Lung (tissue), 12 donors: Measurements from ENCODE around the gene MYO1A. TPM values are rescaled to one million over a fixed set of nuclear protein-coding genes. Genes with fewer than 3 reads are reported as not detected.

Experiments
- ATAC-seq: fragments of 200-7000 bp; cut with Tn5 transposase; one replicate; pipeline ENCODE4 v1.9.1; 2020; ENCODE audit warnings: moderate number of reproducible peaks; ENCODE audit not compliant: insufficient read depth, low FRiP score
- DNase-seq, 3 donors: peaks; one replicate each; pipeline ENCODE4 v3.0.0-alpha.2; 2013 to 2017
- H3K27ac ChIP-seq, 2 donors: one replicate each; pipeline ENCODE4 v1.5.1; 2013; ENCODE audit warnings: mild to moderate bottlenecking in 2 of 2, moderate library complexity in 2 of 2, control low read depth in 1 of 2, inconsistent platforms in 1 of 2, low read depth in 1 of 2, low read length in 1 of 2
- H3K27me3 ChIP-seq, 3 donors: one replicate each; pipeline ENCODE4 v1.5.1; 2013; ENCODE audit warnings: low read length in 2 of 3; ENCODE audit not compliant: control insufficient read depth in 3 of 3, insufficient read depth in 3 of 3
- H3K36me3 ChIP-seq, 4 donors: one replicate each; pipeline ENCODE4 v1.5.1; 2013; ENCODE audit warnings: low read length in 4 of 4, mild to moderate bottlenecking in 1 of 4, moderate library complexity in 1 of 4; ENCODE audit not compliant: control insufficient read depth in 4 of 4, insufficient read depth in 4 of 4
- H3K4me1 ChIP-seq, 5 donors: one replicate each; pipeline ENCODE4 v1.5.1; 2013; ENCODE audit warnings: low read length in 5 of 5, mild to moderate bottlenecking in 2 of 5, moderate library complexity in 1 of 5; ENCODE audit not compliant: control insufficient read depth in 5 of 5, insufficient read depth in 5 of 5
- H3K4me3 ChIP-seq: one replicate; pipeline ENCODE4 v1.5.1; 2013; ENCODE audit warnings: mild to moderate bottlenecking, control low read depth, moderate library complexity
- H3K9ac ChIP-seq, 2 donors: one replicate each; pipeline ENCODE4 v1.5.1; 2013; ENCODE audit warnings: low read length in 2 of 2, control low read depth in 1 of 2; ENCODE audit not compliant: insufficient read depth in 1 of 2
- H3K9me3 ChIP-seq, 4 donors: one replicate each; pipeline ENCODE4 v1.5.1; 2013; ENCODE audit warnings: low read length in 3 of 4, mild to moderate bottlenecking in 1 of 4, moderate library complexity in 1 of 4; ENCODE audit not compliant: control insufficient read depth in 4 of 4, insufficient read depth in 3 of 4
- CTCF ChIP-seq: IDR thresholded peaks from 2 replicates; pipeline ENCODE4 v1.5.1; 2012; ENCODE audit warnings: mild to moderate bottlenecking; ENCODE audit errors: control extremely low read depth, extremely low read depth
- WGBS, 2 donors: extraction: QIAGEN DNeasy Blood & Tissue Kit; methylation state at CpG; one replicate each; pipeline ENCODE4 v1.1.7; 2013; 5-methylcytosine and 5-hydroxymethylcytosine counted together
- polyA plus RNA-seq, 2 donors: library from polyadenylated mRNA; stranded (reverse); fragments of 200-250 nt; gene quantifications; one replicate each; pipeline ENCODE4 v1.2.1, GENCODE V29; 2013
- total RNA-seq, 2 donors: library from RNA; depleted of rRNA in 1 of 2; stranded (reverse); fragments of >200 nt in 1 of 2; gene quantifications; one replicate each; pipeline ENCODE4 v1.2.1, GENCODE V29; 2014 to 2021
- donor health status: control.
- donor health status: control.
- donor health status: Bipolar disorder and iron deficiency.
- donor health status: healthy.
- donor health status: DM: yes; HTN: yes; CAD: no.

MYO1A gene
- total and polyA plus RNA-seq, 4 donors = 0.09 to 0.67 (median 0.20) TPM

GRCh38 chr12:57004651-57005050 lies 45.3 kb downstream of the MYO1A start:
- peaks cover 0 to 25% (median 20%) of the 10 kb centered on the region in 4 donors for H3K36me3 ChIP-seq
- ATAC-seq = no peak

GRCh38 chr12:57003395-57003794 lies 46.5 kb downstream of the MYO1A start:
- ATAC-seq = no peak
- no peak overlapping the region for H3K9ac ChIP-seq
- WGBS, 2 donors = 93 to 96% methylated on average over 13 of the region's 13 CpGs
- peaks cover 0 to 12% (median 4%) of the 10 kb centered on the region in 5 donors for H3K4me1 ChIP-seq
- H3K27me3 ChIP-seq = no peaks in the 10 kb centered on the region
- TF ChIP-seq CTCF = no peak
- no peaks in the 10 kb centered on the region for H3K9me3 ChIP-seq
- no peak overlapping the region for H3K27ac ChIP-seq
- no peak overlapping the region for H3K4me3 ChIP-seq
- peaks cover 0 to 25% (median 20%) of the 10 kb centered on the region in 4 donors for H3K36me3 ChIP-seq
- no peak for DNase-seq

More at GRCh38 chr12:57004651-57005050, 45.3 kb downstream of the MYO1A start:
- WGBS, 2 donors = 82 to 84% methylated on average over 6 of the region's 6 CpGs
- H3K4me3 ChIP-seq = no peak overlapping the region
- no peak for DNase-seq
- H3K9me3 ChIP-seq = no peaks in the 10 kb centered on the region
- TF ChIP-seq CTCF = no peak
- peaks cover 0 to 12% (median 4%) of the 10 kb centered on the region in 5 donors for H3K4me1 ChIP-seq
- no peak overlapping the region for H3K9ac ChIP-seq
- no peak overlapping the region for H3K27ac ChIP-seq
- H3K27me3 ChIP-seq = no peaks in the 10 kb centered on the region

- WGBS, 2 donors = 30 to 38% methylated on average over 13 of the region's 13 CpGs
- peaks cover 0 to 10% (median 6%) of the 10 kb centered on the region in 5 donors for H3K4me1 ChIP-seq
These were observed 48.5 kb downstream of the MYO1A start for GRCh38 chr12:57001448-57001906.

More at GRCh38 chr12:57001448-57001906, 48.5 kb downstream of the MYO1A start:
- no peaks in the 10 kb centered on the region for H3K9me3 ChIP-seq
- no peak overlapping the region for H3K27ac ChIP-seq
- ATAC-seq (peak; percentile 66), DNase-seq (peak; percentile 38 to 47 (median 43))
- no peaks in the 10 kb centered on the region for H3K27me3 ChIP-seq
- peak; percentile 62 for TF ChIP-seq CTCF
- no peak overlapping the region for H3K9ac ChIP-seq
- no peak overlapping the region for H3K4me3 ChIP-seq
- H3K36me3 ChIP-seq = peaks cover 0 to 25% (median 23%) of the 10 kb centered on the region in 4 donors
